ENCODE results near the gene MBNL2. TPM values are rescaled to one million over a fixed set of nuclear protein-coding genes. Genes with fewer than 3 reads are reported as not detected.

The MBNL2 gene
- 10 to 100 TPM; 30.9 to 38.3 (median 33.1) TPM for total RNA-seq
- total RNA-seq (2013) = 40.4 TPM

GRCh38 chr13:97221989-97222700 is at the start of gene MBNL2:
Gene MBNL2, plus strand, starts transcription at chr13:97222333. Its CDS starts 53,903 bp downstream, at chr13:97276236.
- 9% methylated on average over 15 of the region's 15 CpGs for WGBS (ENCODE audit: insufficient coverage)

GRCh38 chr13:97174638-97175037 is 47.5 kb upstream of the MBNL2 start:
- intact Hi-C loops (cut with micrococcal nuclease) = no loop called here
- ATAC-seq (no peak), DNase-seq (no peak)
- no peak for TF ChIP-seq CTCF (IDR thresholded peaks at IDR 0.05)
- Mint-ChIP-seq H3K9me3 (peaks cover 2 to 3% of the 10 kb centered on the region in 2 donors), H3K36me3 (no peaks in the 10 kb centered on the region), H3K27me3 (ENCODE audit: low read depth in 2 of 2) (peaks cover 17 to 55% of the 10 kb centered on the region in 2 donors), H3K27ac (no peak overlapping the region), H3K4me3 (no peak overlapping the region), H3K4me1 (no peaks in the 10 kb centered on the region)
- Histone ChIP-seq H3K4me3 (ENCODE audit: low read length) (no peak overlapping the region), H3K4me1 (ENCODE audit: control insufficient read depth, insufficient read depth, low read length) (no peaks in the 10 kb centered on the region), H3K27ac (ENCODE audit: low read length) (no peak overlapping the region), H3K27me3 (ENCODE audit: control insufficient read depth, insufficient read depth, low read length) (peaks cover 3% of the 10 kb centered on the region), H3K36me3 (ENCODE audit: control insufficient read depth, insufficient read depth, low read length) (no peaks in the 10 kb centered on the region), H3K9me3 (ENCODE audit: control insufficient read depth, insufficient read depth, low read length) (no peaks in the 10 kb centered on the region)

More at GRCh38 chr13:97221989-97222700, at the start of gene MBNL2:
- intact Hi-C loops (cut with micrococcal nuclease) = loop anchor here (2.0 to 5.0 kb wide), 2 partner anchors 147 to 1545 kb away; partner anchors contain the start of gene DNAJC3
- no peaks in the 10 kb centered on the region for H3K36me3 ChIP-seq (ENCODE audit: control insufficient read depth, insufficient read depth, low read length)
- Mint-ChIP-seq H3K9me3 (no peaks in the 10 kb centered on the region), H3K4me3 (peak within 1 kb of the TSS; percentile 96), H3K27me3 (ENCODE audit: low read depth in 2 of 2) (no peaks in the 10 kb centered on the region), H3K27ac (peak within 1 kb of the TSS; percentile 93), H3K36me3 (no peaks in the 10 kb centered on the region), H3K4me1 (peaks cover 48 to 49% of the 10 kb centered on the region in 2 donors)
- H3K4me3 ChIP-seq (ENCODE audit: low read length) = peak within 1 kb of the TSS; percentile 59
- H3K4me1 ChIP-seq (ENCODE audit: control insufficient read depth, insufficient read depth, low read length) = peaks cover 33% of the 10 kb centered on the region
- no peaks in the 10 kb centered on the region for H3K27me3 ChIP-seq (ENCODE audit: control insufficient read depth, insufficient read depth, low read length)
- TF ChIP-seq CTCF (IDR thresholded peaks at IDR 0.05) = no peak
- peak; percentile 77 to 93 for DNase-seq
- H3K27ac ChIP-seq (ENCODE audit: low read length) = peak within 1 kb of the TSS; percentile 80
- no peaks in the 10 kb centered on the region for H3K9me3 ChIP-seq (ENCODE audit: control insufficient read depth, insufficient read depth, low read length)
- ATAC-seq = peak; percentile 90 to 97 (median 94)

- Mint-ChIP-seq H3K9me3 (peaks cover 2 to 3% of the 10 kb centered on the region in 2 donors), H3K36me3 (no peaks in the 10 kb centered on the region), H3K4me1 (no peaks in the 10 kb centered on the region), H3K4me3 (no peak overlapping the region), H3K27ac (no peak overlapping the region), H3K27me3 (ENCODE audit: low read depth in 2 of 2) (peaks cover 19 to 51% of the 10 kb centered on the region in 2 donors)
- WGBS (ENCODE audit: insufficient coverage) = 78% methylated on average over 4 of the region's 4 CpGs
- intact Hi-C loops (cut with micrococcal nuclease) = no loop called here
- DNase-seq (no peak), ATAC-seq (no peak)
- Histone ChIP-seq H3K4me3 (ENCODE audit: low read length) (no peak overlapping the region), H3K4me1 (ENCODE audit: control insufficient read depth, insufficient read depth, low read length) (no peaks in the 10 kb centered on the region), H3K27ac (ENCODE audit: low read length) (no peak overlapping the region), H3K9me3 (ENCODE audit: control insufficient read depth, insufficient read depth, low read length) (no peaks in the 10 kb centered on the region), H3K36me3 (ENCODE audit: control insufficient read depth, insufficient read depth, low read length) (no peaks in the 10 kb centered on the region), H3K27me3 (ENCODE audit: control insufficient read depth, insufficient read depth, low read length) (peaks cover 3% of the 10 kb centered on the region)
- TF ChIP-seq CTCF (IDR thresholded peaks at IDR 0.05) = no peak
These were observed 47.1 kb upstream of the MBNL2 start for GRCh38 chr13:97175041-97175440.
